NCI-H2227 (cell line): ENCODE measurements around the gene PLPPR1.
"Not testable (repeated sequence)": the region's sequence is repeated elsewhere in the genome, so short reads cannot be mapped to it uniquely, and the experiment has no call there.

Experiments used
- DNase-seq: peaks from one replicate; lab custom pipeline; 2025; ENCODE audit not compliant: unreplicated experiment; lab: John Stamatoyannopoulos, UW

The PLPPR1 gene

GRCh38 chr9:101119206-101119819 lies 90.8 kb downstream of the PLPPR1 start:
- DNase-seq, result peak; percentile 69

GRCh38 chr9:101121836-101122399 lies 93.4 kb downstream of the PLPPR1 start:
- no peak for DNase-seq

DNA sequence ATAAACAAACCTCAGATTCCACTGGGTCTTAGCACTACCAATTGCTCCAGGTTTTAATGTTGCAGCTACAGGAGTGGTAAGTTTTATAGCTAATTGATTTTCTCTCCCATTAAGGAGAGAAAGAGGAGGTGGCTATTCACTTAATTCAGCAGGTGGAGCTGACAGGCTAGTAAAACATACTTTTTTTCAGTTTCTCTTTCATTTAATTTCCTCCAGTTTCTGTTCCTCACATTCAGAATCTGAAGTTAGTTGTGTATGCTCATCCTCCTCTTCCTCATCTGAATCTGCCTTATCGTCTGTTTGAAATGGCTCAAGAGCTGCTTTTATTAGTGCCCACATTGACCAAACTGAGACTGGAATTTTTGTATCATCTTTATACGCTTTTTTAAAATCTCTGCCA lies 98.0 kb downstream of the PLPPR1 start:
- no peak for DNase-seq

GRCh38 chr9:101127369-101127768 lies 98.8 kb downstream of the PLPPR1 start:
- not testable (repeated sequence) for DNase-seq

DNA sequence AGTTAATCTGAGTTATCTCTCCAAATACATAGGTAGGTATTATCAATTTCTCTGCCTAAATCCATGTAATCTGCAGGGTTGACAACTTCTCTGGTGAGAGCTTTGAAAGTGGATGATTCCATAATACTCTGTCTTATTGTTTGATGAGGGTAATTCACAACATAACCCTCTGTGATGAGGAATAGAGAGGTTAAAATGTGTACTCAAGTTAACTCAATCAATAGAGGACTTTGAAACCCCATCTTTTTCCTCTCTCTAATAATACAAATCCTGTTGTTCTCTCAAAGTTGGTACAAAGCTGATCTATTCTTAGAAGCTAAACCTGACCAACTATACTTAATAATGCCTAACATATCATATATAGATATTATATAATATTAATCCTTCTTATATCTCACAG lies 100.1 kb downstream of the PLPPR1 start:
- DNase-seq, result no peak

DNA sequence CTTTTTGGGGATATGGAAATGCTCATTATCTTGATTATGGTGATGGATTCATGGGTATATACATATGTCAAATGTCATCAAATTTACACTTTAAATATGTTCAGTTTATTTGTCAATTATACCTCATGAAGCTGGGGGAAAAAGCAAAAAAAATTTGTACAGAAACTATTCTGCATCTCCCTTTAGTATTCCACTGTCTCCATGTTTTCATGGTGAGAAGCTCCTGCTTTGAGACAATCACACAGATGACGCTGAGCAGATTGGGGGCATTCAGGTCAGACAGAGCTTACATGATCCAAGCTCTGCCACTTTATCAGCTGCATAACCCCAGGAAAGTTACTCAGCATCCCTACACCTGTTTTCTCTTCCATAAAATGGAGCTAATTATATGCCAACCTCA lies 101.5 kb downstream of the PLPPR1 start:
- DNase-seq, result no peak

DNA sequence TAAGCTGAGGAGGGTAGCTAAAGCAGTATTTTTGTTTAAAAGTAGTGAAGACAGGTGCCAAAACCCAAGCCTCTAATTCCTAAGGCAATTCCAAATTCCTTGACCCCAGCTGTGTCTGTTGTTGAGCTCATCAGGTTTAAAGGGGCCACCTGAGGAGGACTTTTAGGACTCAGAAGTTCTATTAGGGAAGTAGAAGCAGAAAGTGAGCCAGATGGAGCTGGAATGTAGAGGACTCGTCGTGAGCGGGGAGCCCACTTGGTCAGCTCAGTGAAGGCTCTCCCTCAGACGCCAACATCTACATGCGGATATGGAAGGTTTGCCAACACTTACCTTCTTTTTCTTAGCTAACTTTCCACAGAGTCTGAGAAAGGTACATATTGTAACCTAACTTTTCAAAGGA lies 102.8 kb downstream of the PLPPR1 start:
- no peak for DNase-seq

- no peak for DNase-seq
These were observed 104.3 kb downstream of the PLPPR1 start for GRCh38 chr9:101132801-101133200.

GRCh38 chr9:101138509-101138908 lies 110.0 kb downstream of the PLPPR1 start:
- no peak for DNase-seq

GRCh38 chr9:101139082-101139481 lies 110.6 kb downstream of the PLPPR1 start:
- peak; percentile 20 for DNase-seq

GRCh38 chr9:101140764-101141163 lies 112.2 kb downstream of the PLPPR1 start:
- DNase-seq, result peak; percentile 54

DNA sequence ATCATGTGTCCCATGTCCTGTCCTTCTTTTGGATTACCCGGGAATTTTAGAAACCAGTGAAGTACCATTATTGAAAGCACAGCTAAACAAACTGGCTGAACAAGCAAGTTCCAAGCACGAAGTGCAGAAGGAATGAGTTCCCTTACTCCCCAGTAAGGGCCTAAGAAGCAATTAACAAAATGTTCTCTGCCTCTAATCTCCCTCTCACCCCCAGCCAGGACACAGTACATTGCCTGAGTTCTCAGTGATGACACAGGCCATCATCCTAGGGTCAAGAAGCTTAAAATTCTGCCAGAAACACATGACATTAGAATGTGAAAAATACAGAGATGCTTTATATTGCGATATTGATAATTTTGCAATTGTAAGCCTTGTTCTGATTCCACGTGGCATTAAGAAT lies 118.0 kb downstream of the PLPPR1 start:
- no peak for DNase-seq

DNA sequence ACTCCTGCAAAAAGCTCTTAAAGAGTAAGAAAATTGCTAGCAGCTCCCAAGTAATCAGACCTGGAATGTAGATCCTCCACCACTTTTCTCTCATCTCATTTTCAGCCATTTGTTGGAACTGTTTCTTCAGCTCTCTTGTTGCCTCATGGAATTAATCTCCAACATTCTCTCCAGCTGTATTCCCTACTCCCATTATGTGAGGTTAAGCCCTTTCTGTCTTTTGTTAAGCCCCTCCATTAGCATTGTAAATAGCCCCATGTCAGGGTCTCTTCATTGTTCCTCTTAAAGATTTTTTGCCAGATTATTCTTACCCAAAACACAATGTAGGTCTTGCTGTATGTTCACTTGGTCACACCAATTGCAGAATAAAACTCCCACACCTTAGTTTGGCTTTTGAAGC lies 119.8 kb downstream of the PLPPR1 start:
- DNase-seq, result no peak

DNA sequence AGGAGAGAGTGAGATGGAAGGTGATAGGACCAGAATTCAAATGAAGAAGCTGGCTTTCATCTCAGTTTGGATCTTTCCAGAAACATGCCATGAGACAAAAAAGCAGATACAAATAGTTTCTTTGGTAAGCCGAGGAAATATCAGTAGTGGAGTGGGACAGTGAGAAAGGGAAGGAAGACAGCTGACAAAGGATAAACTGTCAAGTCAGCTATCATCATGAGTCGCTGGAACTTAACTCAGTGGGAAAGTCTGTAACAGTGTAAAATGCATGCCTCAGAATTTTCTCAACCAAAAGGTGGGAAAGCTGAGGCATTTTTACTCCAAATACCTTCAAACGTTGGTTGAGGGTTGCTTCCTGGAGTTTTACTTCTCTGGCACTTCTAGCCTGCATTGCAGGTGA lies 129.8 kb downstream of the PLPPR1 start:
- DNase-seq, result no peak

DNA sequence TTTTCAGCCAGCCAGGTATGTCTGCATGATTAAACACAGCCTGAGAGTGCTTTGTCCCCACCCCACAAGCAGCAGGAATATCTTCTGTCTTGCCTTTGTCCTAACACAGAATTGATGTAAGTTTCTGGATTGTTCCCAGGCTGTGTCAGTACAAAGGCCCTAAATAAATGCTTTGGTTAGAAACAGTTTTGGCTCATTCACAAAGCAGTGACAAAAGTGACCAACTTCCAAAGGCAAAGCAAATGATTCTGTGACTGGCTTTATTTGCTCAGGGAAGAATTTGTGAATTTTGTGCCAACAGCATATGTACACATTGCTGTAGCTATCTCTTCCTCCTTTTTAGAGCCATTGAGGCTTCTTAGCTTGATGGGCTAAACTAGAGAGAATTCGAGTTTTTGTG lies 133.7 kb downstream of the PLPPR1 start:
- DNase-seq, result no peak

DNA sequence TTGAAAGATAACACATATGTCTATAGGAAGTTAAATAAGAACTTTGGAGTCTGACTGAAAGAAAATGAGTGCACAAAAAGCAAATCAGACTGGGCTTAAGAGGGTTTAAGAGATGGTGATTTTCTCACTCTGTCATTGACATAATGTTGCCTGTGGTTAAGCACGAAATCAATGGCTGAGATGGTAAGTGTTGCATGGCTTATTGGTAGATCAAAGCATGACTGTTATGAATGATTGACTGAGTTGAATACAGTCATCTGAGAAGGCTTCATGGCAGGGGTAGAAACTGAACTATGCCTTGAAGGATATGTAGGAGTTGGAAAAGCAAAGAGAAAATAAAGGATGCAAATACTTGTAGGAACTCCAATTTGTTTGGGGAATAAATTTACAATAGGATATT lies 136.6 kb downstream of the PLPPR1 start:
- no peak for DNase-seq

GRCh38 chr9:101167490-101168134 lies 139.1 kb downstream of the PLPPR1 start:
- DNase-seq, result no peak

GRCh38 chr9:101172616-101173015 lies 144.1 kb downstream of the PLPPR1 start:
- no peak for DNase-seq

DNA sequence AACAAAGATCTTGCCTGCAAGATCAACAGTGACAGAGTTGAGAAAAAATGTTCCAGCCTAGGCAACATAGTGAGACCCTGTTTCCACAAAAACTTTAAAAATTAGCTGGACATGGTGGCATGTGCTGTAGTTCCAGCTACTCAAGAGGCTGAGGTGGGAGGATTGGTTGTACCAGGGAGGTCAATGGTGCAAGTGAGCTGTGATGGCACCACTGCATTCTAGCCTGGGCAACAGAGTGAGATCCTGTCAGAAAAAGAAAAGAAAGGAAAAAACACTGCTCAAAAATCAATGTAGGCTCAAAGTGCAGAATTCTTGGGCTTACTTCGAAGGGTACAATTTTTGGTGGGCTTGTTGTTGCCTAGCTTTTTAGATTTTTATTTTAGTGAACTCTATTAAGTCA lies 145.4 kb downstream of the PLPPR1 start:
- no peak for DNase-seq

- no peak for DNase-seq
These were observed 147.9 kb downstream of the PLPPR1 start for GRCh38 chr9:101176384-101176783.

DNA sequence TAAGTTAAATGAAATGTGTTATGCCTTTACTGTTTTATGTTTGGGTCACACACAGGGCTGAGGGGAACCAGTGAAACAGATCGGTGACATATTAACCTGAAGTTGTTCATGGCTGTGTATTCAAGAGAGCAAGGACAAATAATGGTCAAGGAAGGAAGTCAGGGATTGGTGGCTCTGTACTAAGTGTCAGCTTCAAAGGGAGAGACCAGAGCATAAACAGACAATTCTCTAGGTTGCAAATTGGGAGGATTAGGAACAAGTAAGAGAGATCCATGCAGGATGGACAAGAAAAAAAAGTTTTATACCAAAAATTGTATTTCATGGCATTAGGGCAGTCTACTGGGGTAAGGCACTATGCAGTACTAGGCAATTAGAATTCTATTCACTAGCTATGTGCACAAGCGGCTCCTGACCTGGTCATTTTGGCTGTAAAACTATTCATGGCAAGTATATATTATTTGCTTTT lies 156.3 kb downstream of the PLPPR1 start:
- DNase-seq, result no peak

GRCh38 chr9:101191723-101192122 lies 163.2 kb downstream of the PLPPR1 start:
- no peak for DNase-seq

GRCh38 chr9:101197026-101197425 lies 168.5 kb downstream of the PLPPR1 start:
- no peak for DNase-seq
